ENCODE measurements around the gene NLGN3.

- TF ChIP-seq CTCF (IDR thresholded peaks at IDR 0.05) (no peak), POLR2A (IDR thresholded peaks at IDR 0.05) (no peak)
Measured at GRCh38 chrX:71184092-71184491, 39.5 kb downstream of the NLGN3 start.

Measured in testis (tissue), 2 donors.